T-helper 9 cell (primary cell): ENCODE measurements around the gene PTPRF.
"Not testable (repeated sequence)": the region's sequence is repeated elsewhere in the genome, so short reads cannot be mapped to it uniquely, and the experiment has no call there.

Source experiments
- DNase-seq: peaks from one replicate; pipeline ENCODE4 v3.0.0-alpha.2; 2020
- total RNA-seq, 2 donors: gene quantifications; one replicate each; lab custom pipeline; 2026; lab: John Stamatoyannopoulos, UW

Gene PTPRF
- 0.48 to 4.7 reads per million in 2 donors for total RNA-seq

GRCh38 chr1:43530483-43531106, at the start of gene PTPRF:
Gene PTPRF, plus strand, starts transcription at chr1:43530883. Its CDS starts 14,193 bp downstream, at chr1:43545076.
- no peak for DNase-seq

- no peak for DNase-seq
These were observed 49.2 kb upstream of the PTPRF start for GRCh38 chr1:43481491-43481890.

- DNase-seq: no peak
These were observed 48.5 kb upstream of the PTPRF start for GRCh38 chr1:43482215-43482614.

GRCh38 chr1:43484367-43484766, 46.3 kb upstream of the PTPRF start:
- no peak for DNase-seq

- no peak for DNase-seq
These were observed 42.5 kb upstream of the PTPRF start for GRCh38 chr1:43488165-43488564.

GRCh38 chr1:43491061-43491460, 39.6 kb upstream of the PTPRF start:
- no peak for DNase-seq

GRCh38 chr1:43492826-43493225, 37.9 kb upstream of the PTPRF start:
- no peak for DNase-seq

GRCh38 chr1:43493661-43494450, 36.8 kb upstream of the PTPRF start:
- no peak for DNase-seq

GRCh38 chr1:43495204-43495603, 35.5 kb upstream of the PTPRF start:
- DNase-seq: no peak

- DNase-seq: no peak
These were observed 30.8 kb upstream of the PTPRF start for GRCh38 chr1:43499898-43500297.

GRCh38 chr1:43501806-43502205, 28.9 kb upstream of the PTPRF start:
- not testable (repeated sequence) for DNase-seq

- no peak for DNase-seq
These were observed 27.1 kb upstream of the PTPRF start for GRCh38 chr1:43503534-43503933.

- DNase-seq: no peak
These were observed 25.5 kb upstream of the PTPRF start for GRCh38 chr1:43505077-43505780.

GRCh38 chr1:43506233-43506632, 24.4 kb upstream of the PTPRF start:
- no peak for DNase-seq

- no peak for DNase-seq
These were observed 23.1 kb upstream of the PTPRF start for GRCh38 chr1:43507296-43508295.

- no peak for DNase-seq
These were observed 21.5 kb upstream of the PTPRF start for GRCh38 chr1:43509007-43509739.

GRCh38 chr1:43509740-43510375, 20.8 kb upstream of the PTPRF start:
- no peak for DNase-seq

GRCh38 chr1:43510621-43511020, 20.1 kb upstream of the PTPRF start:
- DNase-seq: no peak

- no peak for DNase-seq
These were observed 19.3 kb upstream of the PTPRF start for GRCh38 chr1:43511394-43511793.

- no peak for DNase-seq
These were observed 18.6 kb upstream of the PTPRF start for GRCh38 chr1:43512133-43512532.

- no peak for DNase-seq
These were observed 18.0 kb upstream of the PTPRF start for GRCh38 chr1:43512681-43513080.
